ENCODE data around the gene MAP3K7CL. TPM values are rescaled to one million over a fixed set of nuclear protein-coding genes. Genes with fewer than 3 reads are reported as not detected.

The MAP3K7CL gene
- total and polyA plus RNA-seq, 2 of the 8 experiments (the other 6 are each of a cell fraction or from before 2014, with no cell fraction given): not detected

DNA sequence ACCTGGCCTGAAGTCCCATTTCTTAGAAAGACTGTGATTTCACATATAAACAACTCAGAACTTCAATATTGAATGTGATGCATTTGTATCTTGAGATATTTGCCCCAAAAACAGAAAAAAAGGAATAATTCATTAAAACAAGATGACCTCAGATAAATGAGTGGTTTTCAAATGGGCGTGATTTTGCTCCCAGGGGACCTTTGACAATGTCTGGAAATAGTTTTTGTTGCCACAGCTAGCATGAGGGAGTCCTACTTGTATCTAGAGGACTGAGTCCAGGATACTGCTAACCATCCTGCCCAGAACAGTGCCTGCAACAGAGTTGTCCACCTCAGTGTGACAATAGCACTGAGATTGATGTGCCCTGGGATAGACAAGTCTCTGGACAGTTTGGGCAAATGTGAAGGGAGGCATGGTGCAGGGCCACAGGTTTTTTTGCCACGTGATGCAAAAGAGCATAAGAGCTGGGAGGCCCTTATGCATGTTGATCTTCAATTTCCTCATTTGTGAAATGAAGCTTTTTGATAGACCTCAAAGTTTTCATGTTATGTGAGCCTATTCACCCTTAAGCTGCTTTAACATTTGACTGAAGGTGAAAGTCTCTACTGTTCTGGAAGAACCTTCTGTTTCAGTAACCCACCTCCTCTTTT lies 46.2 kb downstream of the MAP3K7CL start:
- ChIA-PET POLR2A (ENCODE audit: partially characterized antibody) (no interaction called here), CTCF (ENCODE audit: partially characterized antibody) (interaction anchor here (0.7 to 1.2 kb wide), 2 partner anchors 184 to 201 kb away, joined by 3 to 4 read pairs; no protein-coding TSS in a partner anchor)
- no peak overlapping the region for H4K5ac ChIP-seq (ENCODE audit: insufficient read length, low read depth, low read length)
- WGBS, 2 experiments (ENCODE audit: extremely low coverage in 1 of 2, insufficient coverage in 1 of 2, insufficient read length in 1 of 2, insufficient replicate concordance in 2 of 2, low coverage in 1 of 2, low lambda C conversion rate in 2 of 2, missing lambda C conversion rate in 1 of 2): 86% methylated on average over 2 of the region's 2 CpGs; no CpG with 5 or more reads in 1 of the 2 experiments
- FAIRE-seq: no peak
- no peak overlapping the region for H3K23ac ChIP-seq (ENCODE audit: insufficient read length)
- H4K91ac ChIP-seq (replicated peaks; ENCODE audit: insufficient read length, low read length): no peak overlapping the region
- no peaks in the 10 kb centered on the region for H3K79me2 ChIP-seq (ENCODE audit: control insufficient read depth in 1 of 2, insufficient read depth in 2 of 2, low read length in 2 of 2)
- H2BK20ac ChIP-seq (ENCODE audit: low read length): no peak overlapping the region
- no peak overlapping the region for H3K4ac ChIP-seq (replicated peaks; ENCODE audit: insufficient read length, low read depth, low read length)
- H2BK12ac ChIP-seq (ENCODE audit: low read depth, low read length): no peak overlapping the region
- no peak overlapping the region for H2BK5ac ChIP-seq (ENCODE audit: low read depth, low read length)
- no peaks in the 10 kb centered on the region for H3K4me1 ChIP-seq (replicated peaks in 1 of 4; ENCODE audit: control insufficient read depth in 3 of 4, insufficient read depth in 4 of 4, low read length in 3 of 4)
- H3K23me2 ChIP-seq (ENCODE audit: low read depth, low read length): no peaks in the 10 kb centered on the region
- no peak overlapping the region for H2BK120ac ChIP-seq (replicated peaks; ENCODE audit: low read depth, low read length)
- no peak for TF ChIP-seq RNF2 (IDR thresholded peaks at IDR 0.05; ENCODE audit: borderline replicate concordance, low read depth, low read length, missing control alignments, poor library complexity, severe bottlenecking)
- no peak for TF ChIP-seq SP2 (IDR thresholded peaks at IDR 0.05; ENCODE audit: low read length)
- TF ChIP-seq TBP (IDR thresholded peaks at IDR 0.05; ENCODE audit: low read depth, low read length): no peak
- no peak for TF ChIP-seq JUND (IDR thresholded peaks at IDR 0.05; ENCODE audit: low read length)
- no peak for TF ChIP-seq GABPA (IDR thresholded peaks at IDR 0.05; ENCODE audit: borderline replicate concordance, insufficient read depth, low read length)
- TF ChIP-seq CBX8 (IDR thresholded peaks at IDR 0.05; ENCODE audit: borderline replicate concordance, low read depth, low read length): no peak
- TF ChIP-seq CTBP2 (IDR thresholded peaks at IDR 0.05; ENCODE audit: borderline replicate concordance, insufficient read depth, insufficient read length, low read length): no peak
- TF ChIP-seq POU5F1 (IDR thresholded peaks at IDR 0.05; ENCODE audit: low read depth, low read length): no peak
- H3K27ac ChIP-seq (ENCODE audit: low read depth, low read length): no peak overlapping the region
- H4K20me1 ChIP-seq (replicated peaks in 1 of 2; ENCODE audit: control insufficient read depth in 1 of 2, insufficient read depth in 2 of 2, low read length in 2 of 2): no peaks in the 10 kb centered on the region
- H3K4me2 ChIP-seq (ENCODE audit: insufficient read depth in 1 of 2, low read depth in 2 of 2, low read length in 2 of 2): no peak overlapping the region
- H2BK15ac ChIP-seq (ENCODE audit: low read length): no peak overlapping the region
- no peak overlapping the region for H3K14ac ChIP-seq (ENCODE audit: insufficient read length)
- H3K27me3 ChIP-seq (replicated peaks in 1 of 4; ENCODE audit: control insufficient read depth in 3 of 4, extremely low read depth in 1 of 4, insufficient read depth in 3 of 4, low read length in 3 of 4): no peaks in the 10 kb centered on the region
- no peak overlapping the region for H4K8ac ChIP-seq (ENCODE audit: extremely low read depth, insufficient read depth, low read length)
- no peak overlapping the region for H3K9ac ChIP-seq (replicated peaks in 1 of 4; ENCODE audit: extremely low read depth in 1 of 4, low read depth in 3 of 4, low read length in 3 of 4)
- H3K56ac ChIP-seq (replicated peaks; ENCODE audit: insufficient read length, low read depth, low read length): no peak overlapping the region
- no peaks in the 10 kb centered on the region for H3K79me1 ChIP-seq (ENCODE audit: low read depth, low read length)
- no peak overlapping the region for H2AK5ac ChIP-seq (ENCODE audit: low read depth, low read length)
- no peak overlapping the region for H3K18ac ChIP-seq (ENCODE audit: extremely low read depth, low read length)
- H3K36me3 ChIP-seq (ENCODE audit: control insufficient read depth in 2 of 4, insufficient read depth in 4 of 4, low read length in 3 of 4): no peaks in the 10 kb centered on the region
- DNase-seq (ENCODE audit: low read depth in 1 of 2, low spot score in 2 of 2): no peak
- H2AFZ ChIP-seq (ENCODE audit: low read length): no peak overlapping the region
- H3K4me3 ChIP-seq (ENCODE audit: extremely low read depth in 1 of 4, insufficient read depth in 2 of 4, low read depth in 3 of 4, low read length in 4 of 4): no peak overlapping the region
- no peaks in the 10 kb centered on the region for H3K9me3 ChIP-seq (ENCODE audit: insufficient read depth in 2 of 2, low read depth in 1 of 2, low read length in 1 of 2)
